Endothelial cell of umbilical vein (primary cell): ENCODE measurements around the gene CAPN15. TPM values are rescaled to one million over a fixed set of nuclear protein-coding genes. Genes with fewer than 3 reads are reported as not detected.

Experiments
- BruUV-seq: library from RNA; stranded (reverse); fragments of 400-500 nt; replicated peaks from 2 replicates; lab custom pipeline; 2021; lab: Mats Ljungman, UMichigan
- CTCF ChIA-PET: fragments of 300-600, 350-600 bp; sonication (Branson Sonifier 250); formaldehyde crosslinking; loops from one replicate; lab custom pipeline; 2021; ENCODE audit warnings: antibody characterized with exemption, inconsistent platforms; lab: Charles Lee
- POLR2A ChIA-PET: fragments of 300-600, 350-600 bp; sonication (Branson Sonifier 250); formaldehyde crosslinking; loops from one replicate; lab custom pipeline; 2021; ENCODE audit warnings: antibody characterized with exemption, inconsistent platforms; lab: Charles Lee
- DNase-seq: peaks from one replicate; pipeline ENCODE4 v3.0.0-alpha.2; 2011; ENCODE audit warnings: low read depth, low spot score
- FAIRE-seq: peaks from 2 replicates; lab custom pipeline; 2011; peaks lifted over from hg19 to GRCh38; lab: Jason Lieb, UNC
- H2AFZ ChIP-seq: 2 replicates; pipeline ENCODE4 v1.6.0; 2012; ENCODE audit warnings: low read depth, low read length, control low read depth, inconsistent platforms
- H3K27ac ChIP-seq: 2 replicates; pipeline ENCODE4 v1.5.1; 2011; ENCODE audit warnings: low read depth, mild to moderate bottlenecking, control low read depth, low read length, moderate library complexity; ENCODE audit not compliant: insufficient read depth
- H3K27me3 ChIP-seq, 2 experiments: 2 replicates each; pipeline versions ENCODE4 v1.6.0 to v1.6.1; 2011; ENCODE audit warnings: low read length in 2 of 2, mixed read lengths in 1 of 2; ENCODE audit not compliant: control insufficient read depth in 2 of 2, insufficient read depth in 2 of 2
- H3K36me3 ChIP-seq, 2 experiments: 2 replicates in 1 of 2; 3 replicates in 1 of 2; pipeline ENCODE4 v1.5.1; 2011; ENCODE audit warnings: low read length in 2 of 2, mild to moderate bottlenecking in 1 of 2, moderate library complexity in 1 of 2; ENCODE audit not compliant: control insufficient read depth in 2 of 2, insufficient read depth in 2 of 2; ENCODE audit errors: extremely low read depth in 1 of 2
- H3K4me1 ChIP-seq: 3 replicates; pipeline ENCODE4 v1.5.1; 2011; ENCODE audit warnings: mild to moderate bottlenecking, low read length; ENCODE audit not compliant: control insufficient read depth, insufficient read depth; ENCODE audit errors: extremely low read depth
- H3K4me2 ChIP-seq: 2 replicates; pipeline ENCODE4 v1.6.1; 2011; ENCODE audit warnings: low read length, control low read depth, mixed read lengths; ENCODE audit not compliant: insufficient read depth
- H3K4me3 ChIP-seq, 3 experiments: fragments of 200-600 bp in 1 of 3; sonication (generic), shearing (Covaris generic) in 1 of 3; replicated peaks in 1 of 3; 2 replicates each; pipeline ENCODE4 v1.5.1; 2011 to 2016; ENCODE audit warnings: control low read depth in 3 of 3, low read length in 3 of 3, mild to moderate bottlenecking in 2 of 3, inconsistent platforms in 1 of 3, low read depth in 1 of 3, moderate library complexity in 1 of 3; ENCODE audit not compliant: insufficient read depth in 1 of 3
- H3K79me2 ChIP-seq: 2 replicates; pipeline ENCODE4 v1.6.0; 2012; ENCODE audit warnings: low read length, inconsistent platforms; ENCODE audit not compliant: control insufficient read depth, insufficient read depth
- H3K9ac ChIP-seq: replicated peaks from 2 replicates; pipeline ENCODE3; 2011; ENCODE audit warnings: low read length, control low read depth; ENCODE audit not compliant: insufficient read depth; ENCODE audit errors: extremely low read depth
- H3K9me1 ChIP-seq: replicated peaks from 3 replicates; pipeline ENCODE4 v1.6.0; 2011; ENCODE audit warnings: mild to moderate bottlenecking, low read length; ENCODE audit not compliant: control insufficient read depth, insufficient read depth; ENCODE audit errors: extremely low read depth
- H3K9me3 ChIP-seq: replicated peaks from 2 replicates; pipeline ENCODE4 v1.5.1; 2012; ENCODE audit warnings: low read length, inconsistent platforms; ENCODE audit not compliant: control insufficient read depth, insufficient read depth
- H4K20me1 ChIP-seq: replicated peaks from 2 replicates; pipeline ENCODE3; 2011; ENCODE audit warnings: mild to moderate bottlenecking, low read length; ENCODE audit not compliant: control insufficient read depth, insufficient read depth; ENCODE audit errors: extremely low read depth
- EZH2 ChIP-seq: IDR thresholded peaks from 2 replicates; pipeline ENCODE4 v1.6.1; 2012; ENCODE audit warnings: borderline replicate concordance, low read depth, mild to moderate bottlenecking, moderate library complexity, low read length, inconsistent platforms; ENCODE audit not compliant: severe bottlenecking
- GATA2 ChIP-seq: IDR thresholded peaks from 2 replicates; pipeline ENCODE4 v1.7.0; 2011; ENCODE audit warnings: low read depth, mild to moderate bottlenecking, moderate library complexity, mixed read lengths, low read length; ENCODE audit not compliant: insufficient read length, insufficient read depth
- JUN ChIP-seq: IDR thresholded peaks from 2 replicates; pipeline ENCODE4 v1.6.1; 2011; ENCODE audit warnings: borderline replicate concordance, low read depth; ENCODE audit not compliant: insufficient read length, insufficient read depth
- MYC ChIP-seq: IDR thresholded peaks from one replicate; pipeline ENCODE4 v1.6.1; 2011; ENCODE audit warnings: mild to moderate bottlenecking, low read depth, low read length
- POLR2A ChIP-seq: IDR thresholded peaks from 2 replicates; pipeline ENCODE4 v1.6.1; 2012; ENCODE audit warnings: low read depth, mild to moderate bottlenecking, control low read depth, low read length
- POLR2AphosphoS5 ChIP-seq: IDR thresholded peaks from 2 replicates; pipeline ENCODE4 v1.6.1; 2012; ENCODE audit warnings: low read depth, mild to moderate bottlenecking, control low read depth, low read length, moderate library complexity; ENCODE audit not compliant: insufficient read depth
- dilution Hi-C: fragments of 300-500 bp; cut with MboI; formaldehyde crosslinking; loops from one replicate; pipeline ENCODE4 v1.15.0; 2019; ENCODE audit warnings: low sequenced_read_pairs; ENCODE audit not compliant: extremely low pct_ligation_motif_present
- intact Hi-C: fragments of 100-400 bp; cut with micrococcal nuclease; formaldehyde crosslinking; loops from one replicate; pipeline ENCODE4 v1.10.0; 2022
- polyA plus RNA-seq, 4 experiments: library from polyadenylated mRNA; depleted of rRNA in 3 of 4; stranded (reverse) in 3 of 4; unstranded in 1 of 4; fragments of >200 nt; gene quantifications; 2 replicates each; pipeline versions ENCODE4 v1.2.1 to v1.2.3, GENCODE V29; 2011 to 2012; ENCODE audit warnings: missing spikeins in 1 of 4
- total RNA-seq: library from RNA; stranded (reverse); gene quantifications from 2 replicates; pipeline ENCODE4 v1.2.3, GENCODE V29; 2021
- TF ChIP-seq, protein P1 (sequence below), 2 donors: IDR thresholded peaks; 1 replicate in 1 of 2; 2 replicates in 1 of 2; pipeline ENCODE4 v1.5.1; 2011; ENCODE audit warnings: low read length in 2 of 2, mild to moderate bottlenecking in 2 of 2, moderate library complexity in 2 of 2, control low read depth in 1 of 2, inconsistent platforms in 1 of 2, low read depth in 1 of 2; ENCODE audit not compliant: insufficient read depth in 1 of 2; ENCODE audit errors: extremely low read depth in 1 of 2

Gene CAPN15
- total and polyA plus RNA-seq, 2 donors (not counting 3 experiments of a cell fraction or from before 2014, with no cell fraction given), result 33.9 to 65.0 TPM

DNA sequence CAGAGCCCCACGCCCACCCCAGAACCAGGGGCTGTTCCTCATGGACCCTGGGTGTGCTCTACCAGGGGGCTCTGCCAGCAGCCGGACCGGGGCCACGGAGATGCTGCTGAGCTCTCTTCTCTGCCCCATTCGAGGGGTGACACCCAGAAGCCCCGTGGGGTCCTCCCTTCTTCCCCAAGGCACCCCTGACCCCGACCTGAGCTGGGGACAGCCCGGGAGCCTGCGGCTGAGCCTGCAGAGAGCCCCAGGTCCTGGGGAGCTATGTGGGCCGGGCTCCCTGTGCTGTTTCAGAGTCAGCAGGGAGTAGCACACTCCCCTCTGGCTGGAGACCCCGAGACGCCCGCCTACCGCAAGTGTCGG is 31.5 kb downstream of the CAPN15 start:
- no peak overlapping the region for H3K4me3 ChIP-seq
- dilution Hi-C loops (no loop called here), intact Hi-C loops (no loop called here)
- peaks cover 6% of the 10 kb centered on the region for H3K4me1 ChIP-seq
- no peaks in the 10 kb centered on the region for H3K36me3 ChIP-seq
- FAIRE-seq, result no peak
- BruUV-seq, result no TSS peak
- DNase-seq, result no peak
- H3K9me3 ChIP-seq, result no peaks in the 10 kb centered on the region
- no peaks in the 10 kb centered on the region for H3K79me2 ChIP-seq
- CTCF ChIA-PET, result no interaction called here
- peaks cover 14 to 19% of the 10 kb centered on the region in 2 experiments for H3K27me3 ChIP-seq
- no peak overlapping the region for H3K27ac ChIP-seq
- no peaks in the 10 kb centered on the region for H3K9me1 ChIP-seq
- POLR2A ChIA-PET, result no interaction called here
- H3K9ac ChIP-seq, result no peak overlapping the region
- TF ChIP-seq, protein P1, sequence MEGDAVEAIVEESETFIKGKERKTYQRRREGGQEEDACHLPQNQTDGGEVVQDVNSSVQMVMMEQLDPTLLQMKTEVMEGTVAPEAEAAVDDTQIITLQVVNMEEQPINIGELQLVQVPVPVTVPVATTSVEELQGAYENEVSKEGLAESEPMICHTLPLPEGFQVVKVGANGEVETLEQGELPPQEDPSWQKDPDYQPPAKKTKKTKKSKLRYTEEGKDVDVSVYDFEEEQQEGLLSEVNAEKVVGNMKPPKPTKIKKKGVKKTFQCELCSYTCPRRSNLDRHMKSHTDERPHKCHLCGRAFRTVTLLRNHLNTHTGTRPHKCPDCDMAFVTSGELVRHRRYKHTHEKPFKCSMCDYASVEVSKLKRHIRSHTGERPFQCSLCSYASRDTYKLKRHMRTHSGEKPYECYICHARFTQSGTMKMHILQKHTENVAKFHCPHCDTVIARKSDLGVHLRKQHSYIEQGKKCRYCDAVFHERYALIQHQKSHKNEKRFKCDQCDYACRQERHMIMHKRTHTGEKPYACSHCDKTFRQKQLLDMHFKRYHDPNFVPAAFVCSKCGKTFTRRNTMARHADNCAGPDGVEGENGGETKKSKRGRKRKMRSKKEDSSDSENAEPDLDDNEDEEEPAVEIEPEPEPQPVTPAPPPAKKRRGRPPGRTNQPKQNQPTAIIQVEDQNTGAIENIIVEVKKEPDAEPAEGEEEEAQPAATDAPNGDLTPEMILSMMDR (IDR thresholded peaks at IDR 0.05; ENCODE audit: extremely low read depth in 1 of 2, insufficient read depth in 1 of 2, low read depth in 1 of 2, low read length in 2 of 2), result no peak
- no peak for TF ChIP-seq GATA2
- no peak for TF ChIP-seq EZH2
- no peak for TF ChIP-seq MYC
- no peak for TF ChIP-seq POLR2A
- no peak for TF ChIP-seq JUN
- no peak for TF ChIP-seq POLR2AphosphoS5
- no peak overlapping the region for H3K4me2 ChIP-seq
- H4K20me1 ChIP-seq, result no peaks in the 10 kb centered on the region
- no peak overlapping the region for H2AFZ ChIP-seq
